Left forelimb (tissue), 1 donor: ENCODE results near the gene FUOM.

ENCODE experiments used
- DNase-seq: peaks from one replicate; pipeline ENCODE4 v3.0.0-alpha.2; 2018; ENCODE audit warnings: low spot score

FUOM gene

GRCh38 chr10:133366751-133367150 is 8.9 kb upstream of the FUOM start:
- no peak for DNase-seq

- no peak for DNase-seq
Observed at GRCh38 chr10:133366130-133366478, 8.3 kb upstream of the FUOM start.

- DNase-seq: no peak
Observed at GRCh38 chr10:133365461-133366129, 7.8 kb upstream of the FUOM start.

GRCh38 chr10:133364645-133365431 is 7.0 kb upstream of the FUOM start:
- no peak for DNase-seq

- no peak for DNase-seq
Observed at GRCh38 chr10:133362846-133363245, 5.0 kb upstream of the FUOM start.

GRCh38 chr10:133361773-133362441 is 4.1 kb upstream of the FUOM start:
- DNase-seq: no peak

- DNase-seq: no peak
Observed at GRCh38 chr10:133361227-133361626, 3.4 kb upstream of the FUOM start.

GRCh38 chr10:133359972-133360610 is 2.3 kb upstream of the FUOM start:
- no peak for DNase-seq

- no peak for DNase-seq
Observed at GRCh38 chr10:133359554-133359971, 1.7 kb upstream of the FUOM start.

GRCh38 chr10:133358925-133359310 is 1.1 kb upstream of the FUOM start:
- DNase-seq: no peak

- DNase-seq: no peak
Observed at GRCh38 chr10:133358162-133358924, 524 bp upstream of the FUOM start.

GRCh38 chr10:133356549-133357284 is 1.1 kb downstream of the FUOM start:
- DNase-seq: no peak

- no peak for DNase-seq
Observed at GRCh38 chr10:133355991-133356390, 1.8 kb downstream of the FUOM start.

- no peak for DNase-seq
Observed at GRCh38 chr10:133355266-133355665, 2.6 kb downstream of the FUOM start.

- DNase-seq: no peak
Observed at GRCh38 chr10:133354672-133355240, 3.1 kb downstream of the FUOM start.

GRCh38 chr10:133353988-133354605 is 3.7 kb downstream of the FUOM start:
- DNase-seq: no peak

GRCh38 chr10:133353202-133353959 is 4.4 kb downstream of the FUOM start:
- DNase-seq: no peak

- no peak for DNase-seq
Observed at GRCh38 chr10:133351408-133352318, 6.2 kb downstream of the FUOM start.

GRCh38 chr10:133350950-133351329 is 6.9 kb downstream of the FUOM start:
- DNase-seq: no peak
